Transverse colon (tissue), 4 donors: ENCODE results near the gene TTC17. TPM values are rescaled to one million over a fixed set of nuclear protein-coding genes. Genes with fewer than 3 reads are reported as not detected.
"Not testable (repeated sequence)": the region's sequence is repeated elsewhere in the genome, so short reads cannot be mapped to it uniquely, and the experiment has no call there.

Experiments
- DNase-seq: peaks from one replicate; pipeline ENCODE4 v3.0.0-alpha.2; 2019
- H3K27ac ChIP-seq, 4 donors: fragments of 200-600 bp; sonication (generic); 2 replicates each; pipeline ENCODE4 v1.5.1; 2016 to 2018; ENCODE audit warnings: inconsistent platforms in 4 of 4
- H3K27me3 ChIP-seq: fragments of 200-600 bp; sonication (generic); 2 replicates; pipeline ENCODE4 v1.5.1; 2017; ENCODE audit warnings: inconsistent platforms
- H3K36me3 ChIP-seq, 4 donors: fragments of 200-600 bp; sonication (generic); 2 replicates each; pipeline ENCODE4 v1.5.1; 2017 to 2019; ENCODE audit warnings: inconsistent platforms in 4 of 4
- H3K4me1 ChIP-seq, 4 donors: fragments of 200-600 bp; sonication (generic); 2 replicates each; pipeline ENCODE4 v1.5.1; 2017 to 2020; ENCODE audit warnings: inconsistent platforms in 4 of 4
- H3K4me3 ChIP-seq, 4 donors: fragments of 200-600 bp; sonication (generic); 1 replicate in 1 of 4; 2 replicates in 3 of 4; pipeline versions ENCODE4 v1.5.1 to v1.6.1; 2017 to 2019; ENCODE audit warnings: inconsistent platforms in 4 of 4
- H3K9me3 ChIP-seq, 2 donors: fragments of 200-600 bp; sonication (generic); 2 replicates each; pipeline ENCODE4 v1.5.1; 2017 to 2019; ENCODE audit warnings: inconsistent platforms in 2 of 2
- CTCF ChIP-seq, 5 experiments: fragments of 200-600 bp in 3 of 5; fragments of 450-650 bp in 2 of 5; sonication (generic) in 3 of 5; IDR thresholded peaks; 1 replicate in 2 of 5; 2 replicates in 3 of 5; pipeline ENCODE4 v1.5.1; 2016 to 2017; ENCODE audit warnings: antibody characterized with exemption in 5 of 5, inconsistent platforms in 3 of 5, mild to moderate bottlenecking in 2 of 5, moderate library complexity in 1 of 5
- EP300 ChIP-seq: sonication (generic); formaldehyde crosslinking; IDR thresholded peaks from one replicate; pipeline ENCODE4 v1.6.1; 2017; ENCODE audit warnings: antibody characterized with exemption, low read depth
- POLR2A ChIP-seq: fragments of 450-650 bp; IDR thresholded peaks from one replicate; pipeline ENCODE4 v1.6.1; 2016; ENCODE audit warnings: antibody characterized with exemption, mild to moderate bottlenecking, moderate library complexity
- POLR2AphosphoS5 ChIP-seq, 3 donors: sonication (generic); formaldehyde crosslinking; IDR thresholded peaks; one replicate each; pipeline ENCODE4 v1.6.1; 2016; ENCODE audit warnings: antibody characterized with exemption in 3 of 3
- WGBS, 2 donors: methylation state at CpG; one replicate each; pipeline ENCODE4 v1.1.5; 2018; ENCODE audit warnings: low coverage in 1 of 2; 5-methylcytosine and 5-hydroxymethylcytosine counted together
- in situ Hi-C, 4 donors: fragments of 200-750 bp; cut with MboI; loops; one replicate each; pipeline versions ENCODE4 v1.15.0 to v1.15.1; 2017; ENCODE audit warnings: low sequenced_read_pairs in 3 of 4, low pct_ligation_motif_present in 1 of 4, low pct_unique_long_range_greater_than_20kb in 1 of 4
- intact Hi-C: fragments of 100-400 bp; cut with DNase I; formaldehyde crosslinking; loops from one replicate; pipeline ENCODE4 v1.15.1; 2023; ENCODE audit warnings: low total_unique reads
- total RNA-seq, 4 donors: library from RNA; depleted of rRNA; stranded (reverse); fragments of >200 nt; gene quantifications; one replicate each; pipeline ENCODE4 v1.1.0, GENCODE V29; 2016

Gene TTC17
- total RNA-seq, 4 donors from 2014 or later = 78.2 to 428 (median 131) TPM

- Histone ChIP-seq H3K36me3 (peaks cover 0 to 21% (median 9%) of the 10 kb centered on the region in 4 donors), H3K4me1 (peaks cover 11 to 25% (median 22%) of the 10 kb centered on the region in 4 donors), H3K27ac (no peak overlapping the region), H3K9me3 (no peaks in the 10 kb centered on the region), H3K27me3 (no peaks in the 10 kb centered on the region), H3K4me3 (no peak overlapping the region)
- no peak for DNase-seq
- WGBS, 2 donors = 88 to 100% methylated on average over 1 to 6 of the region's 6 CpGs
- TF ChIP-seq POLR2AphosphoS5 (IDR thresholded peaks at IDR 0.05) = no peak
- no peak for TF ChIP-seq CTCF (IDR thresholded peaks at IDR 0.05)
- no peak for TF ChIP-seq EP300
- no peak for TF ChIP-seq POLR2A
- intact Hi-C loops = no loop called here
- in situ Hi-C loops = loop anchor here in 2 of 4 donors (25.0 kb wide), 1 partner anchor 96 kb away; no protein-coding TSS in a partner anchor
Measured at GRCh38 chr11:43316451-43316850, 42.3 kb upstream of the TTC17 start.

DNA sequence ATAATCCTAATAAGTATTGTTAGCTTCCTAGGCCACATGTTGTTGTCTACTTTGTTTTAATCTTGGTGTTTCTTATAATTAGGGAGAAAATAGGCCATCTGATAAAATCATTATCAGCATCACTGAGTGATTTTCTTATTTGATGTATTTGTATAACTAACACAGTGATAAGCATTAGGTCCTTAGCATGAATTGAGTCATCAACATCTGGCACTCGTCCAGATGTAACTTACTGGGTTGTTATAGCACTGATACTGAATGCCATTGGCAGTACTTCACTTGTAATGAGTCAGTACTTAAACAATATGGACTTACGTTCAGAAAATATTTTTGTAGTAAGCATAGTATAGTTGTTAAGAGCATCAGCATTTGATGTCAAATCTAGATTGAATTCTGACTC, 30.7 kb upstream of the TTC17 start:
- peaks cover 0 to 81% (median 36%) of the 10 kb centered on the region in 4 donors for H3K36me3 ChIP-seq
- no peak for TF ChIP-seq POLR2A
- no peak for TF ChIP-seq EP300
- no peak for TF ChIP-seq CTCF (IDR thresholded peaks at IDR 0.05)
- TF ChIP-seq POLR2AphosphoS5 (IDR thresholded peaks at IDR 0.05) = no peak
- WGBS, 2 donors = 41 to 53% methylated on average over 2 of the region's 2 CpGs
- H3K27ac ChIP-seq = no peak overlapping the region
- intact Hi-C loops (no loop called here), in situ Hi-C loops (no loop called here)
- no peak for DNase-seq
- H3K4me3 ChIP-seq = no peak overlapping the region
- no peaks in the 10 kb centered on the region for H3K27me3 ChIP-seq
- H3K4me1 ChIP-seq = no peaks in the 10 kb centered on the region
- H3K9me3 ChIP-seq = no peaks in the 10 kb centered on the region

- no peak overlapping the region for H3K4me3 ChIP-seq
- intact Hi-C loops (no loop called here), in situ Hi-C loops (no loop called here)
- H3K4me1 ChIP-seq = no peaks in the 10 kb centered on the region
- no peaks in the 10 kb centered on the region for H3K9me3 ChIP-seq
- peaks cover 0 to 77% (median 34%) of the 10 kb centered on the region in 4 donors for H3K36me3 ChIP-seq
- no peak for DNase-seq
- no peak overlapping the region for H3K27ac ChIP-seq
- 99 to 100% methylated on average over 2 of the region's 2 CpGs for WGBS, 2 donors
- H3K27me3 ChIP-seq = no peaks in the 10 kb centered on the region
- TF ChIP-seq EP300 (no peak), POLR2AphosphoS5 (IDR thresholded peaks at IDR 0.05) (no peak), CTCF (IDR thresholded peaks at IDR 0.05) (no peak)
Measured at GRCh38 chr11:43328482-43328881, 30.2 kb upstream of the TTC17 start.

- intact Hi-C loops = no loop called here
- Histone ChIP-seq H3K4me1 (no peaks in the 10 kb centered on the region), H3K36me3 (peaks cover 0 to 37% (median 9%) of the 10 kb centered on the region in 4 donors), H3K27me3 (no peaks in the 10 kb centered on the region), H3K27ac (no peak overlapping the region), H3K9me3 (no peaks in the 10 kb centered on the region), H3K4me3 (no peak overlapping the region)
- TF ChIP-seq POLR2A (no peak), POLR2AphosphoS5 (IDR thresholded peaks at IDR 0.05) (no peak), EP300 (no peak), CTCF (IDR thresholded peaks at IDR 0.05) (no peak)
- DNase-seq = no peak
- in situ Hi-C loops = no loop called here
Measured at GRCh38 chr11:43341159-43341558, 17.6 kb upstream of the TTC17 start.

DNA sequence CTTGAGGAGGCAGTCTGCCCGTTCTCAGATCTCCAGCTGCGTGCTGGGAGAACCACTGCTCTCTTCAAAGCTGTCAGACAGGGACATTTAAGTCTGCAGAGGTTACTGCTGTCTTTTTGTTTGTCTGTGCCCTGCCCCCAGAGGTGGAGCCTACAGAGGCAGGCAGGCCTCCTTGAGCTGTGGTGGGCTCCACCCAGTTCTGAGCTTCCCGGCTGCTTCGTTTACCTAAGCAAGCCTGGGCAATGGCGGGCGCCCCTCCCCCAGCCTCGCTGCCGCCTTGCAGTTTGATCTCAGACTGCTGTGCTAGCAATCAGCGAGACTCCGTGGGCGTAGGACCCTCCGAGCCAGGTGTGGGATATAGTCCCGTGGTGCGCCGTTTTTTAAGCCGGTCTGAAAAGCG, 7.3 kb upstream of the TTC17 start:
- peak; percentile 55 for DNase-seq
- H3K4me3 ChIP-seq, in situ Hi-C loops, H3K4me1 ChIP-seq, H3K27ac ChIP-seq, H3K27me3 ChIP-seq, intact Hi-C loops, H3K9me3 ChIP-seq, H3K36me3 ChIP-seq: not testable (repeated sequence)
- WGBS, 2 donors = 10% methylated on average over 2 of the region's 17 CpGs; no CpG with 5 or more reads in 1 of the 2 donors
